PC-3 (cell line): Measurements from ENCODE around the gene VWCE. TPM values are rescaled to one million over a fixed set of nuclear protein-coding genes. Genes with fewer than 3 reads are reported as not detected.

Source experiments
- ATAC-seq: fragments of 200-7000 bp; cut with Tn5 transposase; 2 replicates; pipeline ENCODE4 v1.9.1; 2020; ENCODE audit warnings: mild to moderate bottlenecking, moderate library complexity
- BruUV-seq: library from RNA; stranded (reverse); fragments of 400-500 nt; replicated peaks from 2 replicates; lab custom pipeline; 2021; lab: Mats Ljungman, UMichigan
- CTCF ChIA-PET: fragments of 300-600 bp; sonication (Branson Sonifier 250); formaldehyde crosslinking; loops from one replicate; lab custom pipeline; 2022; ENCODE audit warnings: antibody characterized with exemption; lab: Charles Lee
- POLR2A ChIA-PET: fragments of 300-600 bp; sonication (Branson Sonifier 250); formaldehyde crosslinking; loops from one replicate; lab custom pipeline; 2022; ENCODE audit warnings: antibody characterized with exemption; ENCODE audit not compliant: unreplicated experiment; lab: Charles Lee
- DNase-seq: peaks from one replicate; pipeline ENCODE4 v3.0.0-alpha.2; 2015
- H2AFZ ChIP-seq: fragments of 300-600 bp; sonication (generic); 2 replicates; pipeline ENCODE4 v1.6.0; 2016; ENCODE audit warnings: antibody characterized with exemption, low read length
- H3F3A ChIP-seq: fragments of 300-600 bp; sonication (generic); one replicate; pipeline ENCODE4 v1.6.0; 2017; ENCODE audit warnings: antibody characterized with exemption, low read length, control low read depth, mild to moderate bottlenecking; ENCODE audit not compliant: unreplicated experiment
- H3K27ac ChIP-seq: fragments of 300-600 bp; sonication (generic); 2 replicates; pipeline ENCODE4 v1.5.1; 2016; ENCODE audit warnings: mild to moderate bottlenecking, low read length
- H3K27me3 ChIP-seq: fragments of 300-600 bp; sonication (generic); 2 replicates; pipeline ENCODE4 v1.6.1; 2016; ENCODE audit warnings: low read length, mixed read lengths
- H3K36me3 ChIP-seq: fragments of 300-600 bp; sonication (generic); 2 replicates; pipeline ENCODE4 v1.6.1; 2016; ENCODE audit warnings: low read depth, mixed run types, low read length, mixed read lengths
- H3K4me1 ChIP-seq: fragments of 300-600 bp; sonication (generic); 2 replicates; pipeline ENCODE4 v1.5.1; 2016; ENCODE audit warnings: low read length; ENCODE audit not compliant: insufficient read depth
- H3K4me2 ChIP-seq: fragments of 300-600 bp; sonication (generic); 2 replicates; pipeline ENCODE4 v1.6.0; 2016; ENCODE audit warnings: low read length
- H3K4me3 ChIP-seq: fragments of 300-600 bp; sonication (generic); 2 replicates; pipeline ENCODE4 v1.5.1; 2016; ENCODE audit warnings: mild to moderate bottlenecking, low read length, mixed read lengths
- H3K79me2 ChIP-seq: fragments of 300-600 bp; sonication (generic); 2 replicates; pipeline ENCODE4 v1.6.1; 2017; ENCODE audit warnings: low read length, mixed read lengths
- H3K9ac ChIP-seq: fragments of 300-600 bp; sonication (generic); 2 replicates; pipeline ENCODE4 v1.6.0; 2016; ENCODE audit warnings: mild to moderate bottlenecking, low read length
- H3K9me2 ChIP-seq: fragments of 300-600 bp; sonication (generic); replicated peaks from 2 replicates; pipeline ENCODE4 v1.6.1; 2016; ENCODE audit warnings: mixed run types, low read length, mixed read lengths
- H3K9me3 ChIP-seq: fragments of 300-600 bp; sonication (generic); 2 replicates; pipeline ENCODE4 v1.6.1; 2016; ENCODE audit warnings: low read length, mixed read lengths
- H4K20me1 ChIP-seq: fragments of 300-600 bp; sonication (generic); 2 replicates; pipeline ENCODE4 v1.6.1; 2016; ENCODE audit warnings: low read length, mixed read lengths
- EZH2 ChIP-seq: fragments of 300-600 bp; sonication (generic); IDR thresholded peaks from one replicate; pipeline ENCODE4 v1.6.1; 2017; ENCODE audit warnings: antibody characterized with exemption, mild to moderate bottlenecking, low read length; ENCODE audit not compliant: unreplicated experiment
- EZH2phosphoT487 ChIP-seq: fragments of 300-600 bp; sonication (generic); IDR thresholded peaks from 2 replicates; pipeline ENCODE4 v1.6.1; 2018; ENCODE audit warnings: mild to moderate bottlenecking, antibody characterized with exemption, low read length, borderline replicate concordance
- intact Hi-C: fragments of 100-400 bp; cut with micrococcal nuclease; formaldehyde crosslinking; loops from 2 replicates; pipeline ENCODE4 v1.9.0; 2023
- total RNA-seq: library from RNA; depleted of rRNA; stranded (reverse); fragments of >200 nt; gene quantifications from 2 replicates; pipeline ENCODE4 v1.2.3, GENCODE V29; 2014
- TF ChIP-seq, protein P1 (sequence below): fragments of 300-600 bp; sonication (generic); conservative IDR thresholded peaks from 2 replicates; pipeline ENCODE4 v1.5.1; 2017; ENCODE audit warnings: antibody characterized with exemption, low read depth, mild to moderate bottlenecking, low read length

Gene VWCE
- total RNA-seq, 1 experiment from 2014 or later, result 0.15 TPM

DNA sequence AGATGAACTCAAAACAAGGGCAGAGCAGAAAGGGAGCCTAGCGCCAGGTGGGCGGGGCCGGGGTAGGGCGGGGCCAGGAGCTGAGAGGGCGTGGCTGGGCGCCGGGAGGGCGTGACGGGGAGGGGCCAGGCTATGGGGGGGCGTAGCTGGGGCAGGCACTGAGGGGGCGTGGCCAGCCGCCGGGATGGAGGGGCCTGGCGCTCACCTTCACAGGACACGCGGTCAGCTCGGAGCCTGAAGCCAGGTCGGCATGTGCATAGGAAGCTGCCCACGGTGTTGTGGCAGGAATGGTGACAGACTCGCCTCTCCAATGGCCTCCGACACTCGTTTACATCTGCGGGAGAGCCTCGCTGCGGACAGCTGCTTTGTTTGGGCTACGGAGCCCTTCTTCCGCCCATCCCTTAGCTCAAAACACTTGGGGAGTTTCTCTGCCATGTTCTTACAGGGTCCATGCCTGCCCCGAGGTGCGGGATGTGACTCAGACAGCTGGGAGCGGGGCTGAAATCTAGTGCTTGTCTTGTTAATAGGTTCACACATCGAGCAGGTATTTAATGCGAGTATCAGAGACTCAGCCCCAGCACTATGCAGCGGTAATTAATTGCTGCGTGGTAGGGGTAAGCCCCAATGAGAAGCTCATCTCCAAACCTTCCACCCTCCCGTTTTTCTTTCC lies 13.4 kb downstream of the VWCE start:
- CTCF ChIA-PET, result no interaction called here
- H3K27me3 ChIP-seq, result no peaks in the 10 kb centered on the region
- H3K9me3 ChIP-seq, result no peaks in the 10 kb centered on the region
- intact Hi-C loops, result no loop called here
- no peak overlapping the region for H3K9ac ChIP-seq
- no peaks in the 10 kb centered on the region for H3K36me3 ChIP-seq
- POLR2A ChIA-PET, result no interaction called here
- no peak overlapping the region for H2AFZ ChIP-seq
- DNase-seq, result no peak
- peaks cover 15% of the 10 kb centered on the region for H3K4me1 ChIP-seq
- no peaks in the 10 kb centered on the region for H4K20me1 ChIP-seq
- TF ChIP-seq, protein P1, sequence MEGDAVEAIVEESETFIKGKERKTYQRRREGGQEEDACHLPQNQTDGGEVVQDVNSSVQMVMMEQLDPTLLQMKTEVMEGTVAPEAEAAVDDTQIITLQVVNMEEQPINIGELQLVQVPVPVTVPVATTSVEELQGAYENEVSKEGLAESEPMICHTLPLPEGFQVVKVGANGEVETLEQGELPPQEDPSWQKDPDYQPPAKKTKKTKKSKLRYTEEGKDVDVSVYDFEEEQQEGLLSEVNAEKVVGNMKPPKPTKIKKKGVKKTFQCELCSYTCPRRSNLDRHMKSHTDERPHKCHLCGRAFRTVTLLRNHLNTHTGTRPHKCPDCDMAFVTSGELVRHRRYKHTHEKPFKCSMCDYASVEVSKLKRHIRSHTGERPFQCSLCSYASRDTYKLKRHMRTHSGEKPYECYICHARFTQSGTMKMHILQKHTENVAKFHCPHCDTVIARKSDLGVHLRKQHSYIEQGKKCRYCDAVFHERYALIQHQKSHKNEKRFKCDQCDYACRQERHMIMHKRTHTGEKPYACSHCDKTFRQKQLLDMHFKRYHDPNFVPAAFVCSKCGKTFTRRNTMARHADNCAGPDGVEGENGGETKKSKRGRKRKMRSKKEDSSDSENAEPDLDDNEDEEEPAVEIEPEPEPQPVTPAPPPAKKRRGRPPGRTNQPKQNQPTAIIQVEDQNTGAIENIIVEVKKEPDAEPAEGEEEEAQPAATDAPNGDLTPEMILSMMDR, result no peak
- TF ChIP-seq EZH2, result no peak
- no peak for TF ChIP-seq EZH2phosphoT487
- H3K27ac ChIP-seq, result no peak overlapping the region
- ATAC-seq, result peak; percentile 39; the same call in 1 of the 2 replicates
- H3F3A ChIP-seq, result no peaks in the 10 kb centered on the region
- no TSS peak for BruUV-seq
- H3K4me2 ChIP-seq, result no peak overlapping the region
- no peak overlapping the region for H3K4me3 ChIP-seq
- no peaks in the 10 kb centered on the region for H3K9me2 ChIP-seq
- H3K79me2 ChIP-seq, result no peaks in the 10 kb centered on the region

DNA sequence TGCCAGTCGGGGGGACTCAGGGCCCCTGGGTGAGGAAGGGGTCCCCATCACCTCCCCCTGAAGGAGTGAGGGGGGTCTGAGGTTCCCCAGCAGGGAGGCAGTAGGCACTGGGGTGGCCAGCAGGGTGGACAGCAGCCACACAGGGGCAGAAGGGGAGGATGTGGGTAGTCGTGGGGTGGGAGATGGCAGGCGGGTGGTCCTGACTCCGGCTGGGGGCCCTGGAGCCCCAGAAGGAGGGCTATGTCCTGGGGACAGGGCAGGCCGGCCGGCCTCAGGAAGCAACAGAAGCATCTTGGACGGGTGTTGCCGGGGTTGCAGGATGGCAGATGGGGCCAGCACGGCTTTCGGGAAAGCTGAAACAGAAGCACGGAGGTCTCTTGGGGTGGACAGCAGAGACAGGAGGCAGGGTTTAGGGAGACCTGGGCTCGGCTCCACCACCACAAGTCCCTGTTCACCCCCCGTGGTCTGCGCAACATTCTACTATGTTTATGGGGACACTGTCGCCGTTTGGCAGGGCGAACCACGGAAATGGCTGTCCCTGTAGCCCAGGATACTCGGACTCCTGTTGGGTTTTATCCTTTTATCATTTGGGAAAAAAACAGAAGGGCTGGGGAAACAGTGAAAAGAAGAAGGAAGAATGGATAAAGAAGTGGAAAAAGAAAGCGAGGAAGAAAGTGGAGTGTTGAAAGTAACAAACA lies 14.1 kb downstream of the VWCE start:
- no peaks in the 10 kb centered on the region for H3F3A ChIP-seq
- H3K27me3 ChIP-seq, result no peaks in the 10 kb centered on the region
- H3K4me3 ChIP-seq, result no peak overlapping the region
- no peak for ATAC-seq
- H2AFZ ChIP-seq, result no peak overlapping the region
- no peaks in the 10 kb centered on the region for H3K9me2 ChIP-seq
- H3K4me2 ChIP-seq, result no peak overlapping the region
- no peak for DNase-seq
- H3K9ac ChIP-seq, result no peak overlapping the region
- H3K4me1 ChIP-seq, result peaks cover 15% of the 10 kb centered on the region
- H4K20me1 ChIP-seq, result no peaks in the 10 kb centered on the region
- no peak for TF ChIP-seq EZH2phosphoT487
- TF ChIP-seq, protein P1, result no peak
- no peak for TF ChIP-seq EZH2
- H3K79me2 ChIP-seq, result no peaks in the 10 kb centered on the region
- no peak overlapping the region for H3K27ac ChIP-seq
- no peaks in the 10 kb centered on the region for H3K9me3 ChIP-seq
- H3K36me3 ChIP-seq, result no peaks in the 10 kb centered on the region
- intact Hi-C loops, result no loop called here
- ChIA-PET POLR2A (no interaction called here), CTCF (no interaction called here)
- BruUV-seq, result no TSS peak
